H1 (cell line): Measurements from ENCODE around the gene ATCAY. TPM values are rescaled to one million over a fixed set of nuclear protein-coding genes. Genes with fewer than 3 reads are reported as not detected.
A peak's percentile ranks its signal among the peaks of the same experiment; 100 is the strongest.

ENCODE experiments used
- ASH2L ChIP-seq: fragments of 200-600, 300-600 bp; sonication (generic); IDR thresholded peaks from one replicate; pipeline ENCODE4 v1.7.1; 2017; ENCODE audit warnings: low read length
- ATF3 ChIP-seq: IDR thresholded peaks from 2 replicates; pipeline ENCODE4 v1.6.1; 2011; ENCODE audit warnings: low read depth, mild to moderate bottlenecking, low read length; ENCODE audit not compliant: insufficient read depth
- CBX5 ChIP-seq: fragments of 300-800, 300-1000 bp; sonication (generic); IDR thresholded peaks from 2 replicates; pipeline ENCODE4 v1.7.1; 2016; ENCODE audit warnings: antibody characterized with exemption, low read length, low read depth
- CBX8 ChIP-seq: fragments of 300-800, 300-1000 bp; sonication (generic); IDR thresholded peaks from 2 replicates; pipeline ENCODE4 v1.7.1; 2016; ENCODE audit warnings: low read depth, low read length, borderline replicate concordance
- CHD1 ChIP-seq: IDR thresholded peaks from 2 replicates; pipeline ENCODE4 v1.6.1; 2012; ENCODE audit warnings: low read depth, low read length, improper control_type of control experiment
- CTBP2 ChIP-seq: IDR thresholded peaks from 2 replicates; pipeline ENCODE4 v1.7.0; 2011; ENCODE audit warnings: borderline replicate concordance, mild to moderate bottlenecking, moderate library complexity, mixed read lengths, low read length; ENCODE audit not compliant: insufficient read depth, insufficient read length
- CTCF ChIP-seq, 3 experiments: IDR thresholded peaks; 1 replicate in 2 of 3; 2 replicates in 1 of 3; pipeline versions ENCODE4 v1.5.1 to v1.6.1; 2011; ENCODE audit warnings: low read length in 3 of 3, mild to moderate bottlenecking in 3 of 3, inconsistent platforms in 2 of 3, low read depth in 1 of 3, moderate library complexity in 1 of 3; ENCODE audit not compliant: insufficient read depth in 1 of 3; ENCODE audit errors: control extremely low read depth in 1 of 3
- EP300 ChIP-seq, 2 experiments: IDR thresholded peaks; 1 replicate in 1 of 2; 2 replicates in 1 of 2; pipeline ENCODE4 v1.6.1; 2011 to 2012; ENCODE audit warnings: low read depth in 2 of 2, low read length in 2 of 2, mild to moderate bottlenecking in 2 of 2, borderline replicate concordance in 1 of 2, inconsistent platforms in 1 of 2, moderate library complexity in 1 of 2
- EZH2 ChIP-seq: fragments of 200-600 bp; sonication (generic); IDR thresholded peaks from 2 replicates; pipeline ENCODE4 v1.7.1; 2012; ENCODE audit warnings: low read depth, mild to moderate bottlenecking, moderate library complexity, low read length, inconsistent platforms; ENCODE audit not compliant: severe bottlenecking
- FOSL1 ChIP-seq: IDR thresholded peaks from 2 replicates; pipeline ENCODE4 v1.6.1; 2011; ENCODE audit warnings: mild to moderate bottlenecking, low read depth, low read length, moderate library complexity; ENCODE audit not compliant: insufficient read depth
- GTF2F1 ChIP-seq: IDR thresholded peaks from 2 replicates; pipeline ENCODE4 v1.6.1; 2012; ENCODE audit warnings: low read depth, low read length, improper control_type of control experiment, borderline replicate concordance
- KDM5A ChIP-seq: fragments of 200-600 bp; IDR thresholded peaks from 2 replicates; pipeline ENCODE4 v1.7.1; 2012; ENCODE audit warnings: mild to moderate bottlenecking, low read length, inconsistent platforms, mixed read lengths
- POLR2A ChIP-seq, 2 experiments: IDR thresholded peaks; 1 replicate in 1 of 2; 2 replicates in 1 of 2; pipeline ENCODE4 v1.6.1; 2011; ENCODE audit warnings: low read depth in 2 of 2, low read length in 2 of 2, mild to moderate bottlenecking in 2 of 2; ENCODE audit errors: control extremely low read depth in 1 of 2
- RBBP5 ChIP-seq: IDR thresholded peaks from 2 replicates; pipeline ENCODE4 v1.7.1; 2012; ENCODE audit warnings: low read depth, mild to moderate bottlenecking, inconsistent platforms, low read length, moderate library complexity, borderline replicate concordance
- SIX5 ChIP-seq: IDR thresholded peaks from 2 replicates; pipeline ENCODE4 v1.6.1; 2011; ENCODE audit warnings: mild to moderate bottlenecking, low read depth, low read length
- SP4 ChIP-seq: IDR thresholded peaks from 2 replicates; pipeline ENCODE4 v1.6.1; 2012; ENCODE audit warnings: low read length, inconsistent platforms
- SRF ChIP-seq: IDR thresholded peaks from 2 replicates; pipeline ENCODE4 v1.6.1; 2011; ENCODE audit warnings: mild to moderate bottlenecking, low read depth, low read length, moderate library complexity
- TBP ChIP-seq: IDR thresholded peaks from 2 replicates; pipeline ENCODE4 v1.6.1; 2011; ENCODE audit warnings: low read depth, low read length, improper control_type of control experiment
- TEAD4 ChIP-seq: IDR thresholded peaks from 2 replicates; pipeline ENCODE4 v1.6.1; 2012; ENCODE audit warnings: low read depth, low read length, inconsistent platforms, mixed read lengths
- polyA plus RNA-seq, 7 experiments: library from polyadenylated mRNA; depleted of rRNA in 3 of 7; stranded (reverse) in 5 of 7; unstranded in 2 of 7; fragments of >200 nt in 5 of 7; fragments of 200-250 nt in 2 of 7; gene quantifications; 1 replicate in 5 of 7; 2 replicates in 1 of 7; 4 replicates in 1 of 7; pipeline versions ENCODE4 v1.2.1 to v1.2.3, GENCODE V29; 2011 to 2013; ENCODE audit warnings: missing spikeins in 2 of 7, mixed read lengths in 2 of 7
- total RNA-seq: library from RNA; stranded (reverse); fragmentation: NEBNext Ultra II Directional; extraction: Animal tissue kit (Norgen Biotek cat#: 25700); gene quantifications from 2 replicates; pipeline ENCODE4 v1.2.1, GENCODE V29; 2021

Gene ATCAY
- total and polyA plus RNA-seq, 2 of the 8 experiments (the other 6 are each of a cell fraction or from before 2014, with no cell fraction given) = 24.4 to 33.8 TPM

GRCh38 chr19:3932931-3933810 lies 52.7 kb downstream of the ATCAY start, which contains the start of gene NMRK2 (continued):
- TF ChIP-seq SP4 (0 out of 2 replicates have a peak, but pooled peaks have one; percentile 48), CTBP2 (no peak), ATF3 (no peak), TEAD4 (no peak), FOSL1 (no peak), CTCF (IDR thresholded peaks at IDR 0.05; ENCODE audit: control extremely low read depth in 1 of 3, insufficient read depth in 1 of 3, low read depth in 1 of 3, low read length in 3 of 3) (no peak), KDM5A (no peak), RBBP5 (peak; percentile 61; the same call in 1 of the 2 replicates), SRF (no peak), EZH2 (no peak), CBX5 (no peak), EP300 (IDR thresholded peaks at IDR 0.05; ENCODE audit: borderline replicate concordance in 1 of 2, low read depth in 2 of 2, low read length in 2 of 2) (0 out of 3 replicates have a peak, but pooled peaks of 1 of the 2 experiments have one; percentile 19), POLR2A (IDR thresholded peaks at IDR 0.05; ENCODE audit: control extremely low read depth in 1 of 2, low read depth in 2 of 2, low read length in 2 of 2) (peak in 1 of 2 experiments; percentile 85; a peak in 2 of 3 replicates), SIX5 (no peak), TBP (peak; percentile 33), CBX8 (no peak), GTF2F1 (no peak), ASH2L (peak; percentile 82), CHD1 (no peak)
